ENCODE data around the gene ZP1. TPM values are rescaled to one million over a fixed set of nuclear protein-coding genes. Genes with fewer than 3 reads are reported as not detected.

The ZP1 gene
- total and polyA plus RNA-seq, 4 donors = not detected

GRCh38 chr11:60876168-60876485 lies 8.8 kb downstream of the ZP1 start:
- no peak overlapping the region for H3K4me3 ChIP-seq (ENCODE audit: low read depth in 1 of 3, low read length in 3 of 3)
- DNase-seq (ENCODE audit: low spot score) = no peak
- peaks cover 2 to 22% (median 17%) of the 10 kb centered on the region in 4 donors for H3K36me3 ChIP-seq (ENCODE audit: control insufficient read depth in 4 of 4, insufficient read depth in 3 of 4, low read depth in 1 of 4, low read length in 3 of 4)
- H3K9me3 ChIP-seq (ENCODE audit: control insufficient read depth in 4 of 4, low read length in 3 of 4) = no peaks in the 10 kb centered on the region
- H3K27ac ChIP-seq (ENCODE audit: low read depth in 1 of 2, low read length in 2 of 2) = no peak overlapping the region
- WGBS = 95% methylated on average over 2 of the region's 2 CpGs
- H3K27me3 ChIP-seq (ENCODE audit: control insufficient read depth in 4 of 4, insufficient read depth in 4 of 4, low read length in 3 of 4) = no peaks in the 10 kb centered on the region
- no peak for TF ChIP-seq HNF4A (conservative IDR thresholded peaks at IDR 0.05)
- no peak for TF ChIP-seq GABPA (IDR thresholded peaks at IDR 0.05 in 1 of 2, conservative IDR thresholded peaks at IDR 0.05 in 1 of 2)
- no peak for TF ChIP-seq RAD21 (IDR thresholded peaks at IDR 0.05)
- TF ChIP-seq NR2F2 (IDR thresholded peaks at IDR 0.05) = no peak
- TF ChIP-seq HNF4G (IDR thresholded peaks at IDR 0.05) = no peak
- TF ChIP-seq, protein P1, sequence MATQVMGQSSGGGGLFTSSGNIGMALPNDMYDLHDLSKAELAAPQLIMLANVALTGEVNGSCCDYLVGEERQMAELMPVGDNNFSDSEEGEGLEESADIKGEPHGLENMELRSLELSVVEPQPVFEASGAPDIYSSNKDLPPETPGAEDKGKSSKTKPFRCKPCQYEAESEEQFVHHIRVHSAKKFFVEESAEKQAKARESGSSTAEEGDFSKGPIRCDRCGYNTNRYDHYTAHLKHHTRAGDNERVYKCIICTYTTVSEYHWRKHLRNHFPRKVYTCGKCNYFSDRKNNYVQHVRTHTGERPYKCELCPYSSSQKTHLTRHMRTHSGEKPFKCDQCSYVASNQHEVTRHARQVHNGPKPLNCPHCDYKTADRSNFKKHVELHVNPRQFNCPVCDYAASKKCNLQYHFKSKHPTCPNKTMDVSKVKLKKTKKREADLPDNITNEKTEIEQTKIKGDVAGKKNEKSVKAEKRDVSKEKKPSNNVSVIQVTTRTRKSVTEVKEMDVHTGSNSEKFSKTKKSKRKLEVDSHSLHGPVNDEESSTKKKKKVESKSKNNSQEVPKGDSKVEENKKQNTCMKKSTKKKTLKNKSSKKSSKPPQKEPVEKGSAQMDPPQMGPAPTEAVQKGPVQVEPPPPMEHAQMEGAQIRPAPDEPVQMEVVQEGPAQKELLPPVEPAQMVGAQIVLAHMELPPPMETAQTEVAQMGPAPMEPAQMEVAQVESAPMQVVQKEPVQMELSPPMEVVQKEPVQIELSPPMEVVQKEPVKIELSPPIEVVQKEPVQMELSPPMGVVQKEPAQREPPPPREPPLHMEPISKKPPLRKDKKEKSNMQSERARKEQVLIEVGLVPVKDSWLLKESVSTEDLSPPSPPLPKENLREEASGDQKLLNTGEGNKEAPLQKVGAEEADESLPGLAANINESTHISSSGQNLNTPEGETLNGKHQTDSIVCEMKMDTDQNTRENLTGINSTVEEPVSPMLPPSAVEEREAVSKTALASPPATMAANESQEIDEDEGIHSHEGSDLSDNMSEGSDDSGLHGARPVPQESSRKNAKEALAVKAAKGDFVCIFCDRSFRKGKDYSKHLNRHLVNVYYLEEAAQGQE (IDR thresholded peaks at IDR 0.05) = no peak
- no peak for TF ChIP-seq SP1 (IDR thresholded peaks at IDR 0.05)
- no peak for TF ChIP-seq ATF3 (IDR thresholded peaks at IDR 0.05)
- TF ChIP-seq, protein P2, sequence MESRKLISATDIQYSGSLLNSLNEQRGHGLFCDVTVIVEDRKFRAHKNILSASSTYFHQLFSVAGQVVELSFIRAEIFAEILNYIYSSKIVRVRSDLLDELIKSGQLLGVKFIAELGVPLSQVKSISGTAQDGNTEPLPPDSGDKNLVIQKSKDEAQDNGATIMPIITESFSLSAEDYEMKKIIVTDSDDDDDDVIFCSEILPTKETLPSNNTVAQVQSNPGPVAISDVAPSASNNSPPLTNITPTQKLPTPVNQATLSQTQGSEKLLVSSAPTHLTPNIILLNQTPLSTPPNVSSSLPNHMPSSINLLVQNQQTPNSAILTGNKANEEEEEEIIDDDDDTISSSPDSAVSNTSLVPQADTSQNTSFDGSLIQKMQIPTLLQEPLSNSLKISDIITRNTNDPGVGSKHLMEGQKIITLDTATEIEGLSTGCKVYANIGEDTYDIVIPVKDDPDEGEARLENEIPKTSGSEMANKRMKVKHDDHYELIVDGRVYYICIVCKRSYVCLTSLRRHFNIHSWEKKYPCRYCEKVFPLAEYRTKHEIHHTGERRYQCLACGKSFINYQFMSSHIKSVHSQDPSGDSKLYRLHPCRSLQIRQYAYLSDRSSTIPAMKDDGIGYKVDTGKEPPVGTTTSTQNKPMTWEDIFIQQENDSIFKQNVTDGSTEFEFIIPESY (IDR thresholded peaks at IDR 0.05) = no peak
- no peak for TF ChIP-seq YY1 (IDR thresholded peaks at IDR 0.05)
- TF ChIP-seq RXRA (IDR thresholded peaks at IDR 0.05) = no peak
- no peak for TF ChIP-seq MAX (IDR thresholded peaks at IDR 0.05)
- no peak for TF ChIP-seq JUND (IDR thresholded peaks at IDR 0.05)
- peaks cover 0 to 8% (median 4%) of the 10 kb centered on the region in 4 donors for H3K4me1 ChIP-seq (ENCODE audit: control insufficient read depth in 4 of 4, insufficient read depth in 4 of 4, low read length in 3 of 4)
- H3K9ac ChIP-seq (ENCODE audit: low read depth in 1 of 2, low read length in 2 of 2) = no peak overlapping the region

- WGBS = 88% methylated on average over 5 of the region's 5 CpGs
- Histone ChIP-seq H3K4me3 (ENCODE audit: low read depth in 1 of 3, low read length in 3 of 3) (no peak overlapping the region), H3K4me1 (ENCODE audit: control insufficient read depth in 4 of 4, insufficient read depth in 4 of 4, low read length in 3 of 4) (no peaks in the 10 kb centered on the region), H3K27me3 (ENCODE audit: control insufficient read depth in 4 of 4, insufficient read depth in 4 of 4, low read length in 3 of 4) (no peaks in the 10 kb centered on the region), H3K36me3 (ENCODE audit: control insufficient read depth in 4 of 4, insufficient read depth in 3 of 4, low read depth in 1 of 4, low read length in 3 of 4) (peaks cover 2 to 22% (median 17%) of the 10 kb centered on the region in 4 donors), H3K9me3 (ENCODE audit: control insufficient read depth in 4 of 4, low read length in 3 of 4) (no peaks in the 10 kb centered on the region), H3K27ac (ENCODE audit: low read depth in 1 of 2, low read length in 2 of 2) (no peak overlapping the region), H3K9ac (ENCODE audit: low read depth in 1 of 2, low read length in 2 of 2) (no peak overlapping the region)
- DNase-seq (ENCODE audit: low spot score) = no peak
- no peak for TF ChIP-seq SP1 (IDR thresholded peaks at IDR 0.05)
- TF ChIP-seq, protein P2 (IDR thresholded peaks at IDR 0.05) = no peak
- no peak for TF ChIP-seq HNF4G (IDR thresholded peaks at IDR 0.05)
- no peak for TF ChIP-seq NR2F2 (IDR thresholded peaks at IDR 0.05)
- no peak for TF ChIP-seq JUND (IDR thresholded peaks at IDR 0.05)
- no peak for TF ChIP-seq EGR1 (IDR thresholded peaks at IDR 0.05; ENCODE audit: low read depth in 2 of 2)
- TF ChIP-seq FOXA2 (IDR thresholded peaks at IDR 0.05) = no peak
- no peak for TF ChIP-seq CTCF (IDR thresholded peaks at IDR 0.05; ENCODE audit: low read depth, low read length, missing input control)
- TF ChIP-seq TAF1 (conservative IDR thresholded peaks at IDR 0.05) = no peak
- no peak for TF ChIP-seq GABPA (IDR thresholded peaks at IDR 0.05 in 1 of 2, conservative IDR thresholded peaks at IDR 0.05 in 1 of 2)
- TF ChIP-seq FOXA1 (IDR thresholded peaks at IDR 0.05) = no peak
Measured at GRCh38 chr11:60878245-60879101, 11.1 kb downstream of the ZP1 start.

Data from liver (tissue), 9 donors.